HTERT RPE-1 (cell line): ENCODE data around the gene MXRA7.
"Not testable (repeated sequence)": the region's sequence is repeated elsewhere in the genome, so short reads cannot be mapped to it uniquely, and the experiment has no call there.

Source experiments
- in situ Hi-C: fragments of 300-500 bp; cut with MboI; formaldehyde crosslinking; loops from 4 replicates; pipeline ENCODE4 v1.14.3; 2020; ENCODE audit warnings: low sequenced_read_pairs

Gene MXRA7

DNA sequence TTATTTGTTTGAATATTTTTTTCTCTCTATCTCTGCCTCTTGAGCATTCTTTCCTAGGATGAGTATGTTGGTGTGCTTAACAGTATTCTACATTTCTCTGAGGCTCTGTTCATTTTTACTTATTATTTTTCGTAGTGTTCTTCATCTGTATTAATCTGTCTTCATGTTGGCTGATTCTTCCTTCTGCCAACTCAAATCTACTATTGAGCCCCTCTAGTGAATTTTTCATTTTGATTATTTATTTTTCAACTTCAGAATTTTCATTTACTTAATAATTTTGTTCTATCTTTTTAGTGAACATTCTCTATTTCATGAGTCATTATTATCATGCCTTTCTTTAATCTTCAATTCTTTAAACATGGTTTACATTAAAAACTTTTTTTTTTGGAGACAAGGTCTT lies 64.1 kb downstream of the MXRA7 start:
- in situ Hi-C loops = no loop called here

DNA sequence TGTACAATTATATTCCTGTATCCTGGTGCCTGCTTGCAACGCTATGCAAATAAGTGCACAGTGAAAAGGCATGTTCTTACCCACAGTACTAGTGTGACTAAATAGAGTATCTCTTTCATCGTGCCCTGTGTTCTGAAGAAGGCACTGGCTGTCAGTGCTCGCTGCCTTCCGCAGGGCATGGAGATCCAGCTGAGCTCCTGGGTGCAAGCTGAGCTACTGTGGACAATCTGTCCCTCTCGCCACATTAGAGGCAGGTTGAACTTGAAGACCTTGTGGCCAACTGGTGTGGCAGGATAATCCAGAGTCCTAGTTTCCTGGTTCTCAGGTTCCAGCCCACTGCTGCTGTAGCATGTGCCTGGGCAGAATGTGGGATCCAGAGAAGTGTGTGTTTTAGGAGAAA lies 65.3 kb downstream of the MXRA7 start:
- in situ Hi-C loops = no loop called here

DNA sequence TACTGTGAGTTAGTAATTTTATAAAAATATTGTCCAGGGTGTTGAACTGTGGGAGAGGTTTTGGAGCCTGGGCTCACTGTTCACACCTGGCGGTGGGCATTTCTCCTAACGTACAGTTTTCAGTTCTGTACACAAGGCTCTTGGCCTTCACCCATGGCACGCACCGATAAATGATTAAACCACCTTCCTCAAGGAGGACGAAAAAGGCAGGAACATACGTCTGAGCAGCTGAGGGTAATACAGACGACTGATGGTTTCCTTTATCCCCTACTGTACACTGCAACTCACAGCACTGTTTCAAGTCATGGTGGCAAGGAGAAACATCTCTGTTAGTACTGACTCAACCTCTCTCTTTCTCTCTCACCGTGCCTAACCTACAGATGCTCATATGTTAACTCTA lies 65.8 kb downstream of the MXRA7 start:
- in situ Hi-C loops = no loop called here

DNA sequence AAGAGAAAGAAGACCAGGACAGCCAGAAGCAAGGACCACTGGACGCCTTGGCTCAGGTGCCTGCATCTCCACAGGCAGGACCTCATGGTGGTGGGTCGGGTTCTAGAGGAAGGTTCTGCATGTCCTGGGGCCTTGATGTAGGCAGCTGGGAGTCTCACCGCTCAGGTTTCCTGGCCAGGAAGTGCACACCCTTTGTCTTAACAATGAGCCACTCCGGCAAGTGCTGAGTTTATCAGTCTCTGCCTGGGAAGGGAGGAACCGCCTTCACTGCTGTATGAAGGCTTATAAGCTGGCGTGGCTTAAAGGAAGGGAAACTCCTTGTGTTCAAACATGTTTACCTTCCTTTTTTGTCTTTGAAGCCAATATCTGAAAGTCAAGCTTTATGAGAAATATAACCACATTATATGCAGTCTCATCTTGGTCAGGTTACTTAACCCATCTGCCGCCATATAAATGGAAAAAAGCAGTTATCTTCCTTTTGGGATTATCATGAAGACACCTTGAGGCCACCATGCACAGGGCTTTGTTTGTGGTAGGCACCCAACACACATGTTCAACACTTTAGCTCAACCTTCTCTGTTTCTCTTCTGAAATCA lies 67.1 kb downstream of the MXRA7 start, which contains the start of gene ST6GALNAC1:
TSS of gene ST6GALNAC1 (minus strand) at position 205 of the 596 bp plus-strand sequence. CDS start at position 86, 119 bp downstream.
- in situ Hi-C loops = no loop called here

DNA sequence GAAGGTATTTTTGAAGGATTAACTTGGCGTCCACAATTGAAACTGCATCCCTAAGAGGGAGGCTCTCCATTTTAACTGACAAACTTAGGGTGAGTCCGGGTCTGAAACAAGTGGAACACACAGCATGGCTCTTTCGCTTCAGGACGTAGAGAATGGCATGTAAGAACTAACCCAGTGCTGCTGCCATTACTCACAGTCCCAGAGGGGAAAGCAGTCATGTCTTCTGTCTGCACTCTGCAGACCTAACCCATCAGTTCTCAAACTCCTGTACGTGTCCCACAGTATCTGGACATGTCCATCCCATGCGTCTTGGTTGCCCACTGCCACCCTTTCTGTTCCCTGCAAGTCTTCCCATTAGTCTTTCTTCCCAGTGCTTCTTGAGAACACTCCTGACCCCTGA lies 67.8 kb downstream of the MXRA7 start:
- in situ Hi-C loops = no loop called here

DNA sequence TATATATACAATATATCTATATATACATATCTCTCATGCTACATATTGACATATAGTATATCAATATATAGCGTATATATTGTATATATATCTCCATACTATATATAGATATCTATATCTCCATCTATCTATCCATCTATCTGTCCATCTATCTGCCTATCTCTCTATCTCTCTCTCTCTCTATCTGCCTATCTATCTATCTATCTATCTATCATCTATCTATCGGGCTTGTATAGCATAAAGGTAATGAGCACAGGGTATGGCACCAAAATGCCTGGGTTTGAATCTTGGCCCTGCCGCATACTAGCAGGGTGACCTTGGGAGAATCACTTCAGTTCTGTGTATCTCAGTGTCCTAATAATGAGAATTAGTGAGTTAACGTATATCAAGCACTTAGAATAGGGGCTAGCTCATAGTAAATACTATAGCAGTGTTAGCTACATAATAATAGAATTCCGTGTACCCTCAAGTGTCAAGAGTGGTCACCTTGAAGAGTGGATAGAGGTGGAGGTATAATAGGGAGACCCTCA lies 68.7 kb downstream of the MXRA7 start:
- in situ Hi-C loops = no loop called here

DNA sequence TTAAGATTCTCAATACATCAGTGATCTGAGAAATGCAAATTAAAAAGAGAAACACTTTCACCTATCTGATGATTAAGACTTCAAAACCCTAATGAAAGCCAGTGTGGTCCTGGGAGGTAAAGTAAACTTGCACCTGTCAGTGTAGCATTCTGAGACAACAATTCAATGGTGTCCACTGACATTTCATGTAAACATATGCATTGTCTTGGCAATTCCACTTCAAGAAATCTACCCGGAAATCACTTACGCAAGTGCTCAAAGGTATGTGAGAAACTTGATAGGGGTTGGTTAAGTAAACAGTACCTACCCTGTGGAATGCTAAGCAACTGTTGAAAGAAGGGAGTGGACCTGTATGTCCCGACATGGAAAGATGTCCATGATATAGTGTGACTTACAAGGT lies 69.3 kb downstream of the MXRA7 start:
- in situ Hi-C loops = no loop called here

DNA sequence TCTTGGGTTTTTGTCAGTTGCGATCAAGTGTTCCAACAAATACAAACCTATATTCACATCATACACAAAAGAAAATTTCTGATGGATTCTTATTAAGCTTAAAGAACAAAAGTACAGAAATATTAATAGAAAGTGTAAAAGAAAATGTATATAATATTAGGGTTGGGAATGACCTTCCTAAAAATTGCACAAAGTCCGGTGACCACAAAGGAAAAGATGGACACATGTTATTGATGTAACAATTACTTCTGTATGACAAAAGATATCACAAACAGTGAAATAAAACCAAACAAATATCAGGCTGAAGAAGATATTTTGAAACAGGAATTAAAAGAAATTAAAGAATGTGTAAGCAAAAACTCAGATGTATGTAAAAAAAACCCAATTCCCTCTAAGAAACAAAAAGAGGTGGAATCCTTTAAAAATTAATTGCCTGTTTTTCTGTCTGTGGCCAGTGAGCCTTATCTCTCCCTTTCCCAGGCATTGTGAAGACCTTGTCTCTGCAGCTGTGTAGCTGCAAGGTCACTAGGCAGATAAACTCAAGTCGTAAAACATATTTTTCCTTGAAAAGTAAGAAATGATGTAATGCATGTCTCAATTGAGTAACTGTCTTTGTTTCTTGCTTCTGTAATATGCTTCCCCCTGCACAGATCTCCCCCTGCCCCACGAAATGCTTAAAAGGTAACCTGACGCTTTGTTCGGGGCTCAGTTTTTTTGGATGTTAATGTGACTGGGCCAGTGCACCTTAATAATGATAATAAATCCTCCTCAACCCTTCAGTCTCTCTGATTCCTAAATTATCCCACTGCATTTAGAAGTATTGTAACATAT lies 70.0 kb downstream of the MXRA7 start:
- in situ Hi-C loops = no loop called here

DNA sequence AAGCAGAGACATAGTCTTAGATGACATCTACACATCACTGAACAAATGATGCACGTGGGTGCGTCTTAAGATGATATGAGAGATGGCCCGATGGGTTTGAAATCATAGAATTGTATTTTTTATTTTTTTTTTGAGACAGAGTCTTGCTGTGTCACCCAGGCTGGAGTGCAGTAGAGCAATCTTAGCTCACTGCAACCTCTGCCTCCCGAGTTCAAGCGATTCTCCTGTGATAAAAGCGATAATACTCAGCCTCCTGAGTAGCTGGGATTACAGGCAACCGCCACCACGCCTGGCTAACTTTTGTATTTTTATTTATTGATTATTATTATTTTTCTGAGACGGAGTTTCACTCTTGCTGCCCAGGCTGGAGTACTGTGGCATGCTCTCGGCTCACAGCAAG lies 72.5 kb downstream of the MXRA7 start:
- in situ Hi-C loops = no loop called here

DNA sequence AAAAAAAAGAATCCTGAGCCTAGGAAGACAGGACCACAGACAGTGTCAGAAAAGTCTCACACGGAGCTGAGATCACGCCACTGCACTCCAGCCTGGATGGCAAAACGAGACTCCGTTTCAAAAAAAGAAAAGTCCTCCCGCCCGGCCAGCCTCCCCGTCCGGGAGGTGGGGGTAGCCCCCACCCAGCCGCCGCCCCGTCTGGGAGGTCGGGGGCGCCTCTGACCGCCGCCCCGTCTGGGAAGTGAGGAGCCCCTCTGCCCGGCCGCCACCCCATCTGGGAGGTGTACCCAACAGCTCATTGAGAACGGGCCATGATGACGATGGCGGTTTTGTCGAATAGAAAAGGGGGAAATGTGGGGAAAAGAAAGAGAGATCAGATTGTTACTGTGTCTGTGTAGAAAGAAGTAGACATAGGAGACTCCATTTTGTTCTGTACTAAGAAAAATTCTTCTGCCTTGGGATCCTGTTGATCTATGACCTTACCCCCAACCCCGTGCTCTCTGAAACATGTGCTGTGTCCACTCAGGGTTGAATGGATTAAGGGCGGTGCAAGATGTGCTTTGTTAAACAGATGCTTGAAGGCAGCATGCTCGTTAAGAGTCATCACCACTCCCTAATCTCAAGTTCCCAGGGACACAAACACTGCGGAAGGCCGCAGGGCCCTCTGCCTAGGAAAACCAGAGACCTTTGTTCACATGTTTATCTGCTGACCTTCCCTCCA lies 74.1 kb downstream of the MXRA7 start:
- in situ Hi-C loops = not testable (repeated sequence)

DNA sequence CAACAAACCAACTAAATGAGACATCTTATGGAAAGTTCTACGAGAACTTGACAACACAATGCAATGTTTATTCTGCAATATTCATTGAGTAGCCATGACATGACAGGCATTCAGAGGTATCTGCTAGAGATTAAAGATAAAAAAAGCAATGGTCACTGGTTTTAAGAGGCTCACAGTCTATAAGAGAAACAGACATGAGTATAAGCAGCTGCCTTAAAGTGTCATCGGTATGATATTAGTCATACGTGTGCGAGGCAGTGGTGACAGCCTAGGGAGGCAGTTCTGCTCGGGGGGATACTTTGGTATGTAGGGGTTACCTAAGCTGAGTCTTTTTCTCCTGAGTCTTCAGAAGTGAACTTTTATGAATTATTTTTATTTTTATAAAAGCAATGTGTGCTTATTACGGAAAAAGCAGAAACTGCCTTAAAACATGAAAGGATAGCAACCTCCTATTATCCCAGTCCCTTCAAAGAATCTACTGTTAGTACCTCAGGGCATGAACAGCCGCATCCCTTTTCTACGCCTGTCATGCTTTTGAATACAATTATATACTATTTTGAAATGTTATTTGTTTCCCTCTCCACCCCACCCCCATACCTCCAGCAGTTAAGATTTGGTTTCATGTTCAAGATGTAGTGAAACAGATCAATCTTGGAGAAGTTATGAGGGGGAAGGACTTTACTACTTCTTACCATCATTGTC lies 75.0 kb downstream of the MXRA7 start:
- in situ Hi-C loops = no loop called here

DNA sequence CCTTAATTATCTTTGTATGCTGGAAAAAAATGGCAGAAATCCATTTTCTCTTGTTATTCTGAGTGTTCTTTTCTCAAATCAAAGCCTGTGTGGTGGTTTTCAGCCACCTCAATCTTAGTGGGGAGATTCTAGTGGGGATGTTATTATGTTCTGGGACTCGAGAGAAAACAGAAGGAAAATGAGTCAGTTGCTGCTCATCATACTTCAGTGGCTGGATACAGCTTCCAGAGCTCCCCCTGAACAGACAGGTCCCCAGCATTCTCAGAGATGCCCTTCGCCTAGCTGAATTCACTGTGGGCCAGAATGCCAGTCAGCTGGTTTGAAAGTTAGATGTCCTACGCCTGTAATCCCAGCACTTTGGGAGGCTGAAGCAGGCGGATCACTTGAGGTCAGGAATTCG lies 75.7 kb downstream of the MXRA7 start:
- in situ Hi-C loops = no loop called here

DNA sequence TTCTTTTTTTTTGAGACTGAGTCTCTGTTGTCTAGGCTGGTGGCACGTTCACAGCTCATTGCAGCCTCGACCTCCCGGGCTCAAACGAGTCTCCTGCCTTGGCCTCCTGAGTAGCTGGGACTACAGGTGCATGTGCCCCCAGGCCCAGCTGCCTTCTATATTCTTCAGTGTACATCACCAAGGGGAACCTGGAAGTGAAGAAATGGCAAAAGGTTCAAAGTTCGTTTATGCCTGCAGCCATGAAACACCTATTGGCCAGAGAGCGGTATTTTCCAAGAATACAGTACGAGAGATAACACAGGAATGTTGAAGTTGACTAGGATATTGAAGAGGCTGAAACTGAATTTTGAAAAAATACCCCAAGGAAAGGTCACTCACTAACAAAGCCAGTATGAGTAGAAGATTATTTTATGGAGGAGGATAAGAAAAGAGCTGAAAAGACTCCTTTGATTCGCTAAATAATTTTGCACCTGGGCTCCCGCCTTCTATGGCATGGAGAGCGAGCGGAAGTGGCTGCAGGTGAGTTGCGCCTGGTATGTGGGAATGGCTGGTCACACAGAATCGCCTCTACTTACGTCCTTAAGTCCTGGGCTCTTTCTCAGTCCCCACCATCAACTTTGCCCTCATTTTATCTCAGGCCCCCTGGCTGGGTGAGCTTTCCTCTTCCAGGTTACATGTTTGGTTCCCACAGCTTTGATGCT lies 77.0 kb downstream of the MXRA7 start:
- in situ Hi-C loops = no loop called here

DNA sequence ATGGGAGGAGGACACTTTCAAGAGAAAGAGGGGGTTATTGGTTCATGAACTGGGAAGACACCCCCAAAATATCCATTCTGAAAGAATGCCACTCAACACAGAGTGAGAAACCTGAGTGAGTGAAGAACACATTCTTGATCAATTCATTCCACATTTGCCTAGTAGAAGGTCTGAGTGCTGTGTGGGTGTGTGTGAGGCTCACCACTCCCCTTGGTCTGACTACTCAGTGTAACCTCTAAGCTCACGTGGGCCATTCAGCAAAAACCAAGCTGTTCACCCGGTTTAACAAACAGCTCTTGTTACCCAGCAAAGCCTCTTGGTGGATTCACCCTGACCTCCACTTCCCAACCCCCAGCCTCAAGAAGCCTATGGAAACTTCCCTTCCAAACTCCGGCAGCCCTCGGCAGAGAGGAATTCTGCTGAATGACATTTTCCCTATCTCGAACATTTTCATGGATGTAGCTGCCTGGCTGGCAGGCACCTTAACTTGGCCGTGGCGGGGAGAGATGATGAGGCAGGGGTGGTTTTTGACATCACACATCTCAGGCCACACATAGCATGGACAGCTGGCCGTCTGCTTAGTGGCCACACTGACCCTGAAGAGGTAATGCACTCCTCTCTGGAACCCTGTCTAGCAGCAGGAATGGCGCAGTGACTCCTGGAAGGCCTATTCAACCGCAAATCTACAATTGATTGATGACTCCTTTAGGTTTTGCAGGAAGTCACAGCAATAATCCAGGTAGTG lies 78.8 kb downstream of the MXRA7 start:
- in situ Hi-C loops = no loop called here

DNA sequence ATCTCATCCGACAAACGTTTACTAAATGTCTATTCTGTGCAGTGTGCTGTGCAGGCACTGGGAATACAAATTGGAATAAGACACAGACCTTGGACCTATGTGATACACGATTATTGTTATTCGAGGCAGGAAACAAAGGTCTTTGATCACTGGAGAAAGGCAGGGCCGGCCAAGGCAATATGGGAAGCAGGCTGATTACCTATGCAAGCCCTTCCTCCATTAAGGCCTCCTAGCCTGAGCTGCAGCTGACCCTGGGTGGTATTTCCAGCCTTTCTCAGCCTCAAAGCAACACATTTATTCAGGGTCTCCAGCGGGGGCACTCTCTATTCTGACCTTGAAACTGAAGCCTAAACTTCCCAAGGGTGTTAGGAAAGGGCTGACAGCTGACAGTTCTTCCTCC lies 80.6 kb downstream of the MXRA7 start:
- in situ Hi-C loops = no loop called here
